Prostate gland (tissue), 2 donors: Measurements from ENCODE around the gene TELO2.
"Not testable (repeated sequence)": the region's sequence is repeated elsewhere in the genome, so short reads cannot be mapped to it uniquely, and the experiment has no call there.

Source experiments
- CTCF ChIP-seq, 4 experiments: fragments of 200-600 bp in 2 of 4; fragments of 450-650 bp in 2 of 4; sonication (generic) in 2 of 4; IDR thresholded peaks; 1 replicate in 3 of 4; 2 replicates in 1 of 4; pipeline ENCODE4 v1.5.1; 2016 to 2019; ENCODE audit warnings: antibody characterized with exemption in 4 of 4, mild to moderate bottlenecking in 2 of 4, moderate library complexity in 2 of 4
- POLR2A ChIP-seq: fragments of 450-650 bp; IDR thresholded peaks from one replicate; pipeline ENCODE4 v1.6.1; 2016; ENCODE audit warnings: antibody characterized with exemption, mild to moderate bottlenecking
- POLR2AphosphoS5 ChIP-seq: sonication (generic); formaldehyde crosslinking; IDR thresholded peaks from one replicate; pipeline ENCODE4 v1.6.1; 2017; ENCODE audit warnings: antibody characterized with exemption

GRCh38 chr16:1478937-1479336 lies 14.2 kb upstream of the TELO2 start:
- not testable (repeated sequence) for TF ChIP-seq CTCF (IDR thresholded peaks at IDR 0.05); POLR2A; POLR2AphosphoS5
